Stomach smooth muscle (tissue), 2 donors: ENCODE data around the gene IGSF21.

Source experiments
- H3K27ac ChIP-seq: one replicate; pipeline ENCODE4 v1.7.0; 2013; ENCODE audit warnings: mild to moderate bottlenecking, low read length, inconsistent platforms
- H3K27me3 ChIP-seq, 2 donors: one replicate each; pipeline ENCODE4 v1.7.0; 2013; ENCODE audit warnings: low read length in 2 of 2; ENCODE audit not compliant: insufficient read depth in 2 of 2, control insufficient read depth in 1 of 2
- H3K36me3 ChIP-seq, 2 donors: one replicate each; pipeline ENCODE4 v1.7.0; 2013; ENCODE audit warnings: low read length in 2 of 2; ENCODE audit not compliant: control insufficient read depth in 2 of 2, insufficient read depth in 2 of 2
- H3K4me1 ChIP-seq: one replicate; pipeline ENCODE4 v1.7.0; 2013; ENCODE audit warnings: low read length; ENCODE audit not compliant: control insufficient read depth, insufficient read depth
- H3K4me3 ChIP-seq, 2 donors: one replicate each; pipeline ENCODE4 v1.7.0; 2013; ENCODE audit warnings: low read length in 2 of 2
- H3K9ac ChIP-seq, 2 donors: one replicate each; pipeline ENCODE4 v1.7.0; 2013; ENCODE audit warnings: low read length in 2 of 2, mild to moderate bottlenecking in 1 of 2
- H3K9me3 ChIP-seq, 2 donors: one replicate each; pipeline ENCODE4 v1.7.0; 2013; ENCODE audit warnings: low read length in 2 of 2; ENCODE audit not compliant: control insufficient read depth in 2 of 2
- donor health status: healthy.
- donor health status: Pancreatic carcinoma.

The IGSF21 gene

DNA sequence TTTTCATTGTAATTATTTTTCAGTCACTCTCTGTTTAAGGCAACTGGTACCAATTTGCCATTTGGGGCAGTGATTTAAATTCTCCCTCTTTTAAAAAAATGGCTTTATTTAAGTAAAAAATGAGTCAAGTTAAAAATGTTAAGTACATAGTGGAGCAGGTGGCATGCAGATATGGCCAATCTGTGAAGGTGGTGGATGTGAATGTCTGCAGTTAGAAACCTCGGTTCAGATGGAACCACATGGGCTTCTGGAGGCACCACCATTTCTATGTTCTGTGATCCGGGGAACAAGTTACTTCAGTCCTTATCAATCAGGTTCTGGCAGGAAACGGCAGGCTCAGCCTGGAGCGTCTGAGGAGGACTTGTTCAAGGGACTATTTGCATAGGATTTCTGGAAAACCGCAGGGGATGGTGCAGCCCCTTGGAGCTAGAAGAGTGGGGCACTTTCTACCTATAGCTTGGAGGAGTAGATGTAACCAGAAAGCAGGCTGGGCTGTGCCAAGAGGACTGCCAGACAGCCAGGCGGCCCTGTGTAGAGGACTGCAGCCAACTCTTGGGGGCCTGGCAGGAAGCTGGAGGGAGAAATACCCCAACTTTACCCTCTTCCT is 12.3 kb downstream of the IGSF21 start:
- Histone ChIP-seq H3K36me3 (no peaks in the 10 kb centered on the region), H3K9me3 (no peaks in the 10 kb centered on the region), H3K4me3 (no peak overlapping the region), H3K4me1 (no peaks in the 10 kb centered on the region), H3K27me3 (peaks cover 16 to 32% of the 10 kb centered on the region in 2 donors), H3K9ac (no peak overlapping the region), H3K27ac (no peak overlapping the region)

DNA sequence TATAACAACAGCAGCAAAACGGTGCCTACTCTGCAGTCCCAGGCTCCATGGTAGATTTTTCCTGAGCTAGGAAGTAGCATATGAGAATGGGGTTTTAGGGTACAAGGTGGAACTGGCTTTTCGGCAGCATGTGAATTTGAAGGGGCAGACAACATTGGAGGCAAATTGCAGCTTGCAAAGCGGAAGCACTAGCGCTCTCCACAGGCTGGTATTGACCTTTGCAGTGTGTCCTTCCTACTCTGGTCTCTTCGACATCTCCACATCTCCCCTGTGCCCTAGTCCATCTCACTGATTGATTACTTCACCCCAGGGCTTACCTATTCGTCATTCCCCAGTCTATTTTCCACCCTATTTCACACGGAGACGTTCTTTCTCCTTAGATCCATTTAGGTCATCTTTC is 13.0 kb downstream of the IGSF21 start:
- Histone ChIP-seq H3K36me3 (no peaks in the 10 kb centered on the region), H3K27ac (no peak overlapping the region), H3K4me1 (no peaks in the 10 kb centered on the region), H3K9ac (no peak overlapping the region), H3K9me3 (no peaks in the 10 kb centered on the region), H3K4me3 (no peak overlapping the region), H3K27me3 (peaks cover 9 to 27% of the 10 kb centered on the region in 2 donors)

DNA sequence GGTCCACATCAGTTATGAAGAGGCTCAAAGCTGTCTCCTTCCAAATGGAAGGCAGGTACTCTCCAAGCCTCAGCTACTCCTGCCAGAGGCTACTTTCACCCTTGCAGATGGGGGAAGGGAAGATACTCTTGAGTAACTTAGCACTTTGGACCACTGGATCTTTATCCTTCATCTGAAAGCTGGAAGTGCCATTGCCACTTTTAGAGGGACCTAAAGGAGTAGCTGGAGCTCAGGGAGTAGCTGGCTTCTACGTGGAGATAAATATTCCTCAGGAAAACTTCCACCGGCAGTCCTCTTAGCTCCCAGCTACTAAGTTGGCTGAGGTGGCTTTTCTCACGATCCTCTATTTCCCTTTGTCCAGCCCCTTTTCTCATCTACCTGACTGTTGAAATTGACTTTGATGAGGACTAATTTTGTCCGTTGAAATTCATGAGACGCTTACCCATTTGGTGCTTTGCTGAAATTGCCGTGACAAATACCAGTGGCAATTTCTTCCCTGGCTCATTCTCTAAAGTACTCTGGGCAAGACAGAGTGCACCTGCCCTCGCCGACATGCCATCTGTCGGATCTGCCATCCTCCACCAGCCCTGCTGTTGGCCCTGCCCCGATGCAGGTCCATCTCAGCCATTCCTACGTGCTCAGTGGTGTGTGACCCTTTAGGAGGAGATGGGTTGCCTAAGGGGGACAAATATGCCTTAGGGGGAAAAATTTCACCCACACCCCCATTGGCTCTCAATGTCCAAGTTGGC is 13.6 kb downstream of the IGSF21 start:
- Histone ChIP-seq H3K27me3 (peaks cover 9 to 24% of the 10 kb centered on the region in 2 donors), H3K4me3 (no peak overlapping the region), H3K27ac (no peak overlapping the region), H3K9me3 (no peaks in the 10 kb centered on the region), H3K4me1 (no peaks in the 10 kb centered on the region), H3K36me3 (no peaks in the 10 kb centered on the region), H3K9ac (no peak overlapping the region)

DNA sequence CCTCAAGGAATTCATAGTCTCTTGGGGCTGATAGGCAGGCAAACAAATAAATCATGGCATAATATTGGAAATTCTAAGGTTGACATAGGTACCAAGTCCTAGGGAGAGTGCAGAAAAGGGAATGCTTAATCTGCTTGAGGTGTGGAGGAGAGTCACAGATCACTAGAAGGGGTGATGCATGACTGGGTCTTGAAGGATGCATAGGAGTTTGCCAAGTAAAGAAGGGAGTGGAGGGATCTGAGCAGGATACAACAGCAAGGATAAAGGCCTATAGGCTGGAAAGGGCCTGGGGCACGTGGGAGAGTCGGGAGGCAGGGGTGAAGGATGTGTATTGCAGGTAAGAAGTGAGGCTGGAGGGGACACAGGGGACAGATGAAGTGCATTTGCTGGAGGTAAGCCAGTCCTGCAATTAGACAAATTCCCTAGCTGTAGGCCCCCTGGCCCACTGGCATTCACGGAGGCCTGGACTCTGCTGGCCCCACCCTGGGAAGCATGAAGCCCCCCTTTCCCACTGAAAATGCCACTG is 15.9 kb downstream of the IGSF21 start:
- no peak overlapping the region for H3K4me3 ChIP-seq
- no peak overlapping the region for H3K9ac ChIP-seq
- H3K36me3 ChIP-seq: no peaks in the 10 kb centered on the region
- no peaks in the 10 kb centered on the region for H3K4me1 ChIP-seq
- peaks cover 7 to 23% of the 10 kb centered on the region in 2 donors for H3K27me3 ChIP-seq
- H3K27ac ChIP-seq: no peak overlapping the region
- H3K9me3 ChIP-seq: no peaks in the 10 kb centered on the region

DNA sequence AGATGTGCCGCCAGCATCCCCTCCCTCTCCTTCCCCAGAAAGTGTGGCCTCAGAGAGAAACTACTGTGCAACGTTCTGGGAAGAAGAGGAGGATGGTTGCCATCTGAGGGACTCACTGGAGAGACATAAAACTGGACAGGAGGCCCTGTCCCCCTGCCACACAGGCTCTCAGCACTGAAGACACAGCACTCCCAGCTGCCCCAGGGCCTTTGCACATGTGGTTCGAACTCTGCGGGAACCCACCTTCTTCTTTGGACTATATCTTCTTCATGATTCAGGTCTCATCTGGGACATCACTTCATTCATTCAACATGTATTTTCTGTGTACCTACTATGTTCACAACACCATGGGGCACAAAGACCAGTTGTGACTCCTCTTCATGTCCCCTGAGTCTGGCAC is 17.4 kb downstream of the IGSF21 start:
- H3K9ac ChIP-seq: no peak overlapping the region
- no peaks in the 10 kb centered on the region for H3K9me3 ChIP-seq
- no peaks in the 10 kb centered on the region for H3K4me1 ChIP-seq
- peaks cover 7 to 23% of the 10 kb centered on the region in 2 donors for H3K27me3 ChIP-seq
- no peak overlapping the region for H3K27ac ChIP-seq
- H3K36me3 ChIP-seq: no peaks in the 10 kb centered on the region
- no peak overlapping the region for H3K4me3 ChIP-seq

DNA sequence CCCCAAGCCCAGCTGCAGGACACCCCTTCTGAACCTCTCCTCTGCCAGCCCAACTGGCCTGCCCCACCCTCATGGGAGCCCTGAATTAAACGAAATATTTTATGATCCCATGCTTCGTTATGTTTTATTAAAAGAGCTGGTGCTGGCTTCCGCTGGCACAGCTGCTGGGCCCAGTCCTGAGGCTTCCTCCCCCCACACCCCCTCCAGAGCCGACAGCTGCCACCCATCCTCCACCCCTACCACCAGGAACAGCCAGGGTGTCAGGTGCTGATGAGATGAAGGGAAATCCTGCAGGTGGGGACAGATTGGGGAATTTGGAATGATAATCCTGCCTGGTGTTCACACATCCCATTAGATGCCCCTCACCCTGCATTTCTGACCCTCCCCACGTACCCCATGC is 19.0 kb downstream of the IGSF21 start:
- peaks cover 5 to 15% of the 10 kb centered on the region in 2 donors for H3K27me3 ChIP-seq
- H3K9me3 ChIP-seq: no peaks in the 10 kb centered on the region
- no peaks in the 10 kb centered on the region for H3K4me1 ChIP-seq
- H3K4me3 ChIP-seq: no peak overlapping the region
- no peak overlapping the region for H3K27ac ChIP-seq
- H3K36me3 ChIP-seq: no peaks in the 10 kb centered on the region
- no peak overlapping the region for H3K9ac ChIP-seq

DNA sequence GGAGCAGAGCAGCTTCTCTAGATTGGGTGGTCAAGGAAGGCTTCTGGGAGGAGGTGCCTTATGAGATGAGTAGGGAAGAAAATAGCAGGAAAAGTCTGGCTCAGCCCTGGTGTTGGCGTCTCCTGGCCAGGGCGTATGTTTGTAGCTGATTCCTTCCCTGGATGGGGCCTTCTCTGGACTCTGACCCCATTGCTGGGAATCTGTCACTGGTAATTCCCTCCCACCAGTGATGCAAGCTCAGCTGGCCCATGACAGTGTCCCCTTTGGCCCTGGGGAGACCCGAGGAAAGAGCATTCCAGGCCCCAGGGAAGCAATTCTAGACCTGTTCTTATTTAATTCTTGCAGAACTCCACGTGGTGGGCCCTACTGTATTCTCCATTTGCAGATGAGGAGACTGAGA is 20.7 kb downstream of the IGSF21 start:
- Histone ChIP-seq H3K9ac (no peak overlapping the region), H3K27me3 (peaks cover 7 to 17% of the 10 kb centered on the region in 2 donors), H3K4me1 (no peaks in the 10 kb centered on the region), H3K9me3 (no peaks in the 10 kb centered on the region), H3K36me3 (no peaks in the 10 kb centered on the region), H3K27ac (no peak overlapping the region), H3K4me3 (no peak overlapping the region)

DNA sequence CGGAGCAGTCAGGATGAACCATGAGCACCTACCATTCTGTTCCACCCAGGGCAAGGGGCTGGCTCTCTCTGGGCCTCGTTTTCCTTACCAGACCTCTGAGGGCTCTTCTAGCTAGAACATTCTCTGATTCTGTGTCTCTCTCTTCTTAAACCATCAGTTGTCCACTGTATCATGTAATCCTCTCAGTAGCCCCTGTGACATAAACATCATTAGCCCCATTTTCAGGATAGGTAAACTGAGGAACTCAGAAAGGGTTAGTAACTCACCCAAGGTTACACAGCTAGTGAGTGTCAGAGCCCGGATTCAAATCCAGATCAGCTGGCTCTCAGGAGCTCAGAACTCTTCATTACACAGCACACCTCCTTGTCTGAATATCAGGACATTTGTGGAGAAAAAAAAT is 22.8 kb downstream of the IGSF21 start:
- Histone ChIP-seq H3K4me1 (no peaks in the 10 kb centered on the region), H3K27ac (no peak overlapping the region), H3K27me3 (peaks cover 7 to 16% of the 10 kb centered on the region in 2 donors), H3K9ac (no peak overlapping the region), H3K9me3 (no peaks in the 10 kb centered on the region), H3K4me3 (no peak overlapping the region), H3K36me3 (no peaks in the 10 kb centered on the region)

DNA sequence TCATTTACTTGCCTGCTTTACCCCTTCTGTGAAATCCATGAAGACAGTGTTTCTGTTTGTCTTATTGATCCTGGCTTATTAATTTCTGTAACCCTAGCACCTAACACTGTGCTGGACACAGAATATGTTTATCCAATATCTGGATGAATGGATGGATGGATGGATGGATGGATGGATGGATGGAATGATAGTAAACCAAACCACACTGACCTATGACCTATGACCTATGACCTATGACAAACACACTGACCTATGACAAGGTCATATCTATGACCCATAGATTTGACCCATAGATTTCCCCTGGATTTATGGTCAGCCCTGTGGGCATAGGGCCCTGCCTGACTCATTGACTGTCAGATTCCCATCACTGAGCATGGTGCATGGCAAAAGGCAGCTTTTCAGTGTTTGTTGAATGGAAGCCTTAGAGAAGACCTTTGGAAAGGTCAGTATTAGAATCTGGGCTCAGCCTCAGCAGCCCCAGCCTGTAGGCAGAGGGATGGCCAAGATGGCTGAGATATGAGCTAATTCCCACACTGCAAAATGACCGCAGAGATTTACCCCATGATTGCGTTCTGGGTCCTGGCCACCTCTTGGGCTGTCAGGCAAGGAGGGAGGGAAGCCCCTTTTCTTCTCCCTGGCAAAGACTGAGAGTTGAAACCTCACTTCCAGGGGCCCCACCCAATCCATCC is 24.6 kb downstream of the IGSF21 start:
- Histone ChIP-seq H3K27ac (no peak overlapping the region), H3K27me3 (peaks cover 7 to 11% of the 10 kb centered on the region in 2 donors), H3K9ac (no peak overlapping the region), H3K4me1 (no peaks in the 10 kb centered on the region), H3K9me3 (no peaks in the 10 kb centered on the region), H3K36me3 (no peaks in the 10 kb centered on the region), H3K4me3 (no peak overlapping the region)

DNA sequence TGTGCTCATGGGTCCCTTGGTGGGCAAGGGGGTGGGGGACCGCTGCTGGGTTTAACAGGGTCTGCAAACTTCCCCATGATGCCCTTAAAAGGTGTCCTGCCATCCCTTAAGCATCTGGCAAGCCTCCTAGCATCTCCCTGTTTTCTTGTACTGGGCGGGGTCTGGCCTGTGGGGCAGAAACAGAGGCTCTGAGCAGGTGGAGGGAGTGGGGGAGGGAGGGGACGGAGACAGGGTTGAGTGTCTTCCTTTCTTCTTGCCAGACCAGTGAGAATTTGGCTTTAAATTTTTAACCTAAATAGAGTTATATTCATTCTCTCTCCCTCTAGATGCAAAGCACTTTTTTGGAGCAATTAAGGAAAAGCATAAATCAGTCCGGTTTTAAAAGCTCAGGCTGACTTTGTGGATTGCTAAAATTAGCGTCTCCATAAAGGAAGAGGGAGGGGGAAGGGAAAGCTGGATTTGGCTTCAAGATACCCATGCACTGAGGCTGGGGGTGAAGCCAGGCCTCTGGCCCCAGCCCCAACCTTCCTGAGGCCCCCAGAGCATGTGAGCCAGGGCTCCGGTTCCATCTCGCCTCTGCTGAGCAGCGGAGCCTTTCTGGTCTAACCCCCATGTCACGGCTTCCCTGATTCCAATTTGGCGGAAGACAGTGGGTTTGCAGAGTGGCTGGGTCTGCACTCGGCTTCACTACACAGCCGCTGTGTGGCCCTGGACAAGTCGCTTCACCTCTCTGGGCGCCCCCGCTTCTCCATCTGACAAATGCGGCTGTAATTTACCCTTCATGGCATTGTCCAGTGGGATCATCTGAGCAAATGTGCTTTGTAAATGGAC is 25.3 kb downstream of the IGSF21 start:
- peaks cover 7 to 9% of the 10 kb centered on the region in 2 donors for H3K27me3 ChIP-seq
- H3K9me3 ChIP-seq: no peaks in the 10 kb centered on the region
- no peak overlapping the region for H3K4me3 ChIP-seq
- no peaks in the 10 kb centered on the region for H3K4me1 ChIP-seq
- H3K9ac ChIP-seq: no peak overlapping the region
- no peaks in the 10 kb centered on the region for H3K36me3 ChIP-seq
- no peak overlapping the region for H3K27ac ChIP-seq
